WTC11 (cell line): ENCODE results near the gene CPNE8. TPM values are rescaled to one million over a fixed set of nuclear protein-coding genes. Genes with fewer than 3 reads are reported as not detected.

Experiments used
- ATAC-seq: fragments of 200-7000 bp; cut with Tn5 transposase; 2 replicates; pipeline ENCODE4 v1.10.0; 2021; ENCODE audit warnings: mild to moderate bottlenecking, moderate library complexity
- CTCF ChIA-PET: fragments of 300-600 bp; sonication (Branson Sonifier 250); formaldehyde crosslinking; loops from one replicate; lab custom pipeline; 2021; ENCODE audit warnings: antibody characterized with exemption; lab: Charles Lee
- POLR2A ChIA-PET: fragments of 350-600 bp; sonication (Branson Sonifier 250); formaldehyde crosslinking; loops from one replicate; lab custom pipeline; 2021; ENCODE audit warnings: antibody characterized with exemption; lab: Charles Lee
- DNase-seq: peaks from one replicate; pipeline ENCODE4 v3.0.0; 2021; ENCODE audit warnings: low spot score
- H3K27ac Mint-ChIP-seq: 2 replicates; pipeline ENCODE4 v1.8.0; 2021; ENCODE audit warnings: mixed read lengths
- H3K27me3 Mint-ChIP-seq: 2 replicates; pipeline ENCODE4 v1.8.0; 2021; ENCODE audit warnings: low read depth, mild to moderate bottlenecking, moderate library complexity, mixed read lengths
- H3K36me3 Mint-ChIP-seq: 2 replicates; pipeline ENCODE4 v1.8.0; 2021; ENCODE audit warnings: mixed read lengths
- H3K4me1 Mint-ChIP-seq: 2 replicates; pipeline ENCODE4 v1.8.0; 2022; ENCODE audit warnings: mixed read lengths
- H3K4me3 Mint-ChIP-seq: 2 replicates; pipeline ENCODE4 v1.8.0; 2021; ENCODE audit warnings: mild to moderate bottlenecking, moderate library complexity, mixed read lengths
- H3K9me3 Mint-ChIP-seq: 2 replicates; pipeline ENCODE4 v1.8.0; 2021; ENCODE audit warnings: mixed read lengths
- ETV6 ChIP-seq: sonication (generic); formaldehyde crosslinking; IDR thresholded peaks from 2 replicates; pipeline ENCODE4 v1.8.1; 2022; ENCODE audit warnings: mild to moderate bottlenecking, missing genetic modification reagents
- FOXJ3 ChIP-seq: sonication (generic); formaldehyde crosslinking; IDR thresholded peaks from 2 replicates; pipeline ENCODE4 v1.9.0; 2021; ENCODE audit warnings: missing genetic modification reagents, mild to moderate bottlenecking, borderline replicate concordance
- FOXK1 ChIP-seq: sonication (generic); formaldehyde crosslinking; IDR thresholded peaks from 2 replicates; pipeline ENCODE4 v1.8.0; 2022; ENCODE audit warnings: mild to moderate bottlenecking, moderate library complexity, missing genetic modification reagents
- TCF7 ChIP-seq: sonication (generic); formaldehyde crosslinking; IDR thresholded peaks from 2 replicates; pipeline ENCODE4 v1.8.0; 2022; ENCODE audit warnings: mild to moderate bottlenecking, low read depth, missing genetic modification reagents, moderate library complexity
- ZNF416 ChIP-seq: fragments of 250-450 bp; sonication (Bioruptor Pico); IDR thresholded peaks from 2 replicates; pipeline ENCODE4 v1.9.0; 2021; ENCODE audit warnings: mild to moderate bottlenecking, inconsistent platforms
- total RNA-seq: library from RNA; stranded (reverse); gene quantifications from 3 replicates; pipeline ENCODE4 v1.2.3, GENCODE V29; 2021
- TF ChIP-seq, protein P1 (sequence below): sonication (generic); formaldehyde crosslinking; IDR thresholded peaks from 2 replicates; pipeline ENCODE4 v1.8.1; 2023; ENCODE audit warnings: mild to moderate bottlenecking, missing genetic modification reagents, moderate library complexity
- TF ChIP-seq, protein P2 (sequence below): sonication (generic); formaldehyde crosslinking; IDR thresholded peaks from 2 replicates; pipeline ENCODE4 v1.8.1; 2023; ENCODE audit warnings: mild to moderate bottlenecking, missing genetic modification reagents
- TF ChIP-seq, protein P3 (sequence below): fragments of 250-450 bp; sonication (Bioruptor Pico); IDR thresholded peaks from 2 replicates; pipeline ENCODE4 v2.1.2; 2022; ENCODE audit warnings: mild to moderate bottlenecking, moderate library complexity
- TF ChIP-seq, protein P4 (sequence below): sonication (generic); formaldehyde crosslinking; IDR thresholded peaks from 2 replicates; pipeline ENCODE4 v1.8.1; 2022; ENCODE audit warnings: low read depth, mild to moderate bottlenecking, moderate library complexity, missing genetic modification reagents, borderline replicate concordance
- TF ChIP-seq, protein P5 (sequence below): fragments of 250-450 bp; sonication (Bioruptor Pico); IDR thresholded peaks from 2 replicates; pipeline ENCODE4 v1.9.0; 2021; ENCODE audit warnings: mild to moderate bottlenecking, borderline replicate concordance
- TF ChIP-seq, protein P6 (sequence below): fragments of 200-600 bp; IDR thresholded peaks from 2 replicates; pipeline ENCODE4 v1.8.0; 2022; ENCODE audit warnings: antibody characterized with exemption
- TF ChIP-seq, protein P7 (sequence below): sonication (generic); formaldehyde crosslinking; IDR thresholded peaks from 2 replicates; pipeline ENCODE4 v1.8.0; 2022; ENCODE audit warnings: mild to moderate bottlenecking, missing genetic modification reagents

CPNE8 gene
- total RNA-seq, 1 experiment from 2014 or later = 8.3 TPM

DNA sequence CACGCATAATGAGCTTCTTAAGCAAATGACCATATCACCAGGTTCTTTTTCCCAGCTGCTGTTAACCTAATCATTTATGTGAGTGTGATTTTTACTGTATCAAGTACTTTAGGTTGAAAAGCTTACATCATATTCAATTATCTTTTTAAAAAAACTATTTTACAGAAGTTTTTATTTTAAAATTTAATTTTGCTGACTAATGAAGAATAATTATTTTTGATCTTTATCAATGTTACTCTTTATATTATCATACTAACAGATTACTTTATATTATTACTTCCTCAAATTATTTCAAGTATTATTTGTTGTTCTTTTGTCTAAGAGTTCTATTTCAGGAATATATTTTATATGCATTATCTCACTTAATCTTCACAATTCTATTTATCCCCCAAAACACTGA, 236.3 kb downstream of the CPNE8 start:
- no peaks in the 10 kb centered on the region for H3K9me3 Mint-ChIP-seq
- ATAC-seq = no peak
- POLR2A ChIA-PET = no interaction called here
- CTCF ChIA-PET = interaction anchor here (0.8 to 1.0 kb wide), 2 partner anchors 237 to 238 kb away, joined by 3 read pairs; no protein-coding TSS in a partner anchor
- H3K36me3 Mint-ChIP-seq = peaks cover 2% of the 10 kb centered on the region; the same call in 1 of the 2 replicates
- no peak overlapping the region for H3K4me3 Mint-ChIP-seq
- TF ChIP-seq ZNF416 (CRISPR knock-in tag) (no peak), FOXJ3 (CRISPR knock-in tag) (no peak)
- TF ChIP-seq, protein P1, sequence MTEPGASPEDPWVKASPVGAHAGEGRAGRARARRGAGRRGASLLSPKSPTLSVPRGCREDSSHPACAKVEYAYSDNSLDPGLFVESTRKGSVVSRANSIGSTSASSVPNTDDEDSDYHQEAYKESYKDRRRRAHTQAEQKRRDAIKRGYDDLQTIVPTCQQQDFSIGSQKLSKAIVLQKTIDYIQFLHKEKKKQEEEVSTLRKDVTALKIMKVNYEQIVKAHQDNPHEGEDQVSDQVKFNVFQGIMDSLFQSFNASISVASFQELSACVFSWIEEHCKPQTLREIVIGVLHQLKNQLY (CRISPR knock-in tag) = no peak
- TF ChIP-seq, protein P2, sequence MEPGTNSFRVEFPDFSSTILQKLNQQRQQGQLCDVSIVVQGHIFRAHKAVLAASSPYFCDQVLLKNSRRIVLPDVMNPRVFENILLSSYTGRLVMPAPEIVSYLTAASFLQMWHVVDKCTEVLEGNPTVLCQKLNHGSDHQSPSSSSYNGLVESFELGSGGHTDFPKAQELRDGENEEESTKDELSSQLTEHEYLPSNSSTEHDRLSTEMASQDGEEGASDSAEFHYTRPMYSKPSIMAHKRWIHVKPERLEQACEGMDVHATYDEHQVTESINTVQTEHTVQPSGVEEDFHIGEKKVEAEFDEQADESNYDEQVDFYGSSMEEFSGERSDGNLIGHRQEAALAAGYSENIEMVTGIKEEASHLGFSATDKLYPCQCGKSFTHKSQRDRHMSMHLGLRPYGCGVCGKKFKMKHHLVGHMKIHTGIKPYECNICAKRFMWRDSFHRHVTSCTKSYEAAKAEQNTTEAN (CRISPR knock-in tag) = no peak
- TF ChIP-seq, protein P3, sequence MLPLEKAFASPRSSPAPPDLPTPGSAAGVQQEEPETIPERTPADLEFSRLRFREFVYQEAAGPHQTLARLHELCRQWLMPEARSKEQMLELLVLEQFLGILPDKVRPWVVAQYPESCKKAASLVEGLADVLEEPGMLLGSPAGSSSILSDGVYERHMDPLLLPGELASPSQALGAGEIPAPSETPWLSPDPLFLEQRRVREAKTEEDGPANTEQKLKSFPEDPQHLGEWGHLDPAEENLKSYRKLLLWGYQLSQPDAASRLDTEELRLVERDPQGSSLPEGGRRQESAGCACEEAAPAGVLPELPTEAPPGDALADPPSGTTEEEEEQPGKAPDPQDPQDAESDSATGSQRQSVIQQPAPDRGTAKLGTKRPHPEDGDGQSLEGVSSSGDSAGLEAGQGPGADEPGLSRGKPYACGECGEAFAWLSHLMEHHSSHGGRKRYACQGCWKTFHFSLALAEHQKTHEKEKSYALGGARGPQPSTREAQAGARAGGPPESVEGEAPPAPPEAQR (CRISPR knock-in tag) = no peak
- H3K27me3 Mint-ChIP-seq = no peaks in the 10 kb centered on the region
- no peaks in the 10 kb centered on the region for H3K4me1 Mint-ChIP-seq
- H3K27ac Mint-ChIP-seq = no peak overlapping the region
- no peak for DNase-seq

DNA sequence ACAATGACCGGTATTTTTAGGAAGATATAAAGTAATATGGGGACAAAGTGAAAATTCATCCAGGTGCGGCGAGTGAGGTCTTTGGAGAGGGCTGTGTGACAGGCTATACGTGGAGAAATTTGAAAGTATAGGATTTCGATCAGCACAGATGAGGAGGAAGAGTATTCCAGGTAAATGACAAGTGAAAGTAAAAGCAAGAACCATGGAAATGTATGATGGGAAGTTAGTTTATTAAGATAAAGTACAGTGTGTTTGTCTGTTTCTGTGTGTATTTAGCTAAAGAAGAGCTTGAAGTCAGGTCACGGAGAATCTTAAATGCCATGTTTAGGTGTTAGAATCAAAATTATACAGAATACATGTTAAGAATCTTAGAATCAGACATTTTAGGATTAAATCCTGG, 239.0 kb downstream of the CPNE8 start:
- CTCF ChIA-PET = no interaction called here
- POLR2A ChIA-PET = no interaction called here

DNA sequence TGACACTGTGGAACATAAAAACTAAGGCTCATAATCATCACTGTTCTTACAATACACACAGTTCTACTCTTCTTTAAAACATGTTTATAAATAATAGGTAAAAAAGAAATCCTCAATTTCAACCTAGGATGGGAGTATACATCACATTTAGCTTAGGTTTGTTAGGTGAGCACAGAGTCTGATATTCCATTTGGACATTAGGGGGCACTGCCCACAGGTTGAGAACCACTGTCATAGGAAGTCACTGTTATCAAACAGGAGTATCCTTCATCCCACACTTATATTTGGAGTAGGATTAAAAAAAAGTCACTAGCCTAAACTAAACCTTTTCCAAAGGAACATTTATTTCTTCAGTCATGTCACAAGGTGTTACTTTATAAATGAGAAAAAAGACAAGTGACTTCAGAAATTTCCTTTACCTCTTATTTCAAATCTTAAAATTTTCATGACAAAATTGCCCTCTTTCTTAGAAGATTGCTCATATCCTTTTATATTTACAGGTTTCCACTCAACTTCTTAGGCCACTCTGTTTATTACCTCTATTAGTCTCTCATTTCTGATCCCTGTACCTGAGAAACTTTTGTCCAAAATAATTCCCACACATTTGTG, 240.6 kb downstream of the CPNE8 start:
- TF ChIP-seq, protein P4, sequence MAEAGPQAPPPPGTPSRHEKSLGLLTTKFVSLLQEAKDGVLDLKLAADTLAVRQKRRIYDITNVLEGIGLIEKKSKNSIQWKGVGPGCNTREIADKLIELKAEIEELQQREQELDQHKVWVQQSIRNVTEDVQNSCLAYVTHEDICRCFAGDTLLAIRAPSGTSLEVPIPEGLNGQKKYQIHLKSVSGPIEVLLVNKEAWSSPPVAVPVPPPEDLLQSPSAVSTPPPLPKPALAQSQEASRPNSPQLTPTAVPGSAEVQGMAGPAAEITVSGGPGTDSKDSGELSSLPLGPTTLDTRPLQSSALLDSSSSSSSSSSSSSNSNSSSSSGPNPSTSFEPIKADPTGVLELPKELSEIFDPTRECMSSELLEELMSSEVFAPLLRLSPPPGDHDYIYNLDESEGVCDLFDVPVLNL (CRISPR knock-in tag) = no peak
- TF ChIP-seq FOXK1 = no peak
- Mint-ChIP-seq H3K9me3 (peaks cover 12% of the 10 kb centered on the region), H3K36me3 (peaks cover 20% of the 10 kb centered on the region), H3K27ac (no peak overlapping the region), H3K4me3 (no peak overlapping the region), H3K4me1 (no peaks in the 10 kb centered on the region), H3K27me3 (no peaks in the 10 kb centered on the region)
- ChIA-PET POLR2A (no interaction called here), CTCF (interaction anchor here (0.6 to 1.9 kb wide), 18 partner anchors 8 to 608 kb away, joined by 3 to 16 read pairs (median 3); partner anchors contain the start of gene CPNE8)
- ATAC-seq = peak; percentile 91
- DNase-seq = peak; percentile 23

More for the DNA sequence above, 239.0 kb downstream of the CPNE8 start:
- Mint-ChIP-seq H3K9me3 (peaks cover 8% of the 10 kb centered on the region), H3K27ac (no peak overlapping the region), H3K4me1 (no peaks in the 10 kb centered on the region), H3K27me3 (no peaks in the 10 kb centered on the region), H3K36me3 (peaks cover 7% of the 10 kb centered on the region)
- DNase-seq (no peak), ATAC-seq (no peak)
- no peak for TF ChIP-seq ETV6 (CRISPR knock-in tag)
- TF ChIP-seq, all 79 proteins: peak for 0
- no peak overlapping the region for H3K4me3 Mint-ChIP-seq

DNA sequence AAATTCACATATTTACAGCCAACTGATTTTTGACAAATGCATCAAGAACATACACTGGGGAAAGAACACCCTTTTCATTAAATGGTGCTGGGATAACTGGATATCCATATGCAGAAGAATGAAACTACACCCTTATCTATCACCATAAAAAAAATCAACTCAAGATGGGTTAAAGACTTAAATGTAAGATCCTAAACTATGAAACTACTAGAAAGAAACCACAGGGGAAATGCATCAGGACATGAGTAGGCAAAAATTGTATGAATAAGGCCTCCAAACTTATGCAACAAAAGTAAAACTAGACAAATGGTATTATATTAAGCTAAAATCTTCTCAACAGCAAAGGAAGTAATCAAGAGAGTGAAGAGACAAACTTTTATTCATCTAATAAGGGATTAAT, 242.6 kb downstream of the CPNE8 start:
- DNase-seq (no peak), ATAC-seq (no peak)
- ChIA-PET CTCF (no interaction called here), POLR2A (no interaction called here)
- no peak overlapping the region for H3K27ac Mint-ChIP-seq
- no peak overlapping the region for H3K4me3 Mint-ChIP-seq
- H3K4me1 Mint-ChIP-seq = no peaks in the 10 kb centered on the region
- no peaks in the 10 kb centered on the region for H3K27me3 Mint-ChIP-seq
- peaks cover 27% of the 10 kb centered on the region for H3K9me3 Mint-ChIP-seq
- peaks cover 25% of the 10 kb centered on the region for H3K36me3 Mint-ChIP-seq
- TF ChIP-seq, protein P5, sequence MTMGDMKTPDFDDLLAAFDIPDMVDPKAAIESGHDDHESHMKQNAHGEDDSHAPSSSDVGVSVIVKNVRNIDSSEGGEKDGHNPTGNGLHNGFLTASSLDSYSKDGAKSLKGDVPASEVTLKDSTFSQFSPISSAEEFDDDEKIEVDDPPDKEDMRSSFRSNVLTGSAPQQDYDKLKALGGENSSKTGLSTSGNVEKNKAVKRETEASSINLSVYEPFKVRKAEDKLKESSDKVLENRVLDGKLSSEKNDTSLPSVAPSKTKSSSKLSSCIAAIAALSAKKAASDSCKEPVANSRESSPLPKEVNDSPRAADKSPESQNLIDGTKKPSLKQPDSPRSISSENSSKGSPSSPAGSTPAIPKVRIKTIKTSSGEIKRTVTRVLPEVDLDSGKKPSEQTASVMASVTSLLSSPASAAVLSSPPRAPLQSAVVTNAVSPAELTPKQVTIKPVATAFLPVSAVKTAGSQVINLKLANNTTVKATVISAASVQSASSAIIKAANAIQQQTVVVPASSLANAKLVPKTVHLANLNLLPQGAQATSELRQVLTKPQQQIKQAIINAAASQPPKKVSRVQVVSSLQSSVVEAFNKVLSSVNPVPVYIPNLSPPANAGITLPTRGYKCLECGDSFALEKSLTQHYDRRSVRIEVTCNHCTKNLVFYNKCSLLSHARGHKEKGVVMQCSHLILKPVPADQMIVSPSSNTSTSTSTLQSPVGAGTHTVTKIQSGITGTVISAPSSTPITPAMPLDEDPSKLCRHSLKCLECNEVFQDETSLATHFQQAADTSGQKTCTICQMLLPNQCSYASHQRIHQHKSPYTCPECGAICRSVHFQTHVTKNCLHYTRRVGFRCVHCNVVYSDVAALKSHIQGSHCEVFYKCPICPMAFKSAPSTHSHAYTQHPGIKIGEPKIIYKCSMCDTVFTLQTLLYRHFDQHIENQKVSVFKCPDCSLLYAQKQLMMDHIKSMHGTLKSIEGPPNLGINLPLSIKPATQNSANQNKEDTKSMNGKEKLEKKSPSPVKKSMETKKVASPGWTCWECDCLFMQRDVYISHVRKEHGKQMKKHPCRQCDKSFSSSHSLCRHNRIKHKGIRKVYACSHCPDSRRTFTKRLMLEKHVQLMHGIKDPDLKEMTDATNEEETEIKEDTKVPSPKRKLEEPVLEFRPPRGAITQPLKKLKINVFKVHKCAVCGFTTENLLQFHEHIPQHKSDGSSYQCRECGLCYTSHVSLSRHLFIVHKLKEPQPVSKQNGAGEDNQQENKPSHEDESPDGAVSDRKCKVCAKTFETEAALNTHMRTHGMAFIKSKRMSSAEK (CRISPR knock-in tag) = no peak
- no peak for TF ChIP-seq TCF7 (CRISPR knock-in tag)
- TF ChIP-seq, protein P6, sequence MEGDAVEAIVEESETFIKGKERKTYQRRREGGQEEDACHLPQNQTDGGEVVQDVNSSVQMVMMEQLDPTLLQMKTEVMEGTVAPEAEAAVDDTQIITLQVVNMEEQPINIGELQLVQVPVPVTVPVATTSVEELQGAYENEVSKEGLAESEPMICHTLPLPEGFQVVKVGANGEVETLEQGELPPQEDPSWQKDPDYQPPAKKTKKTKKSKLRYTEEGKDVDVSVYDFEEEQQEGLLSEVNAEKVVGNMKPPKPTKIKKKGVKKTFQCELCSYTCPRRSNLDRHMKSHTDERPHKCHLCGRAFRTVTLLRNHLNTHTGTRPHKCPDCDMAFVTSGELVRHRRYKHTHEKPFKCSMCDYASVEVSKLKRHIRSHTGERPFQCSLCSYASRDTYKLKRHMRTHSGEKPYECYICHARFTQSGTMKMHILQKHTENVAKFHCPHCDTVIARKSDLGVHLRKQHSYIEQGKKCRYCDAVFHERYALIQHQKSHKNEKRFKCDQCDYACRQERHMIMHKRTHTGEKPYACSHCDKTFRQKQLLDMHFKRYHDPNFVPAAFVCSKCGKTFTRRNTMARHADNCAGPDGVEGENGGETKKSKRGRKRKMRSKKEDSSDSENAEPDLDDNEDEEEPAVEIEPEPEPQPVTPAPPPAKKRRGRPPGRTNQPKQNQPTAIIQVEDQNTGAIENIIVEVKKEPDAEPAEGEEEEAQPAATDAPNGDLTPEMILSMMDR = no peak
- TF ChIP-seq, protein P2 (CRISPR knock-in tag) = no peak
- TF ChIP-seq, protein P7, sequence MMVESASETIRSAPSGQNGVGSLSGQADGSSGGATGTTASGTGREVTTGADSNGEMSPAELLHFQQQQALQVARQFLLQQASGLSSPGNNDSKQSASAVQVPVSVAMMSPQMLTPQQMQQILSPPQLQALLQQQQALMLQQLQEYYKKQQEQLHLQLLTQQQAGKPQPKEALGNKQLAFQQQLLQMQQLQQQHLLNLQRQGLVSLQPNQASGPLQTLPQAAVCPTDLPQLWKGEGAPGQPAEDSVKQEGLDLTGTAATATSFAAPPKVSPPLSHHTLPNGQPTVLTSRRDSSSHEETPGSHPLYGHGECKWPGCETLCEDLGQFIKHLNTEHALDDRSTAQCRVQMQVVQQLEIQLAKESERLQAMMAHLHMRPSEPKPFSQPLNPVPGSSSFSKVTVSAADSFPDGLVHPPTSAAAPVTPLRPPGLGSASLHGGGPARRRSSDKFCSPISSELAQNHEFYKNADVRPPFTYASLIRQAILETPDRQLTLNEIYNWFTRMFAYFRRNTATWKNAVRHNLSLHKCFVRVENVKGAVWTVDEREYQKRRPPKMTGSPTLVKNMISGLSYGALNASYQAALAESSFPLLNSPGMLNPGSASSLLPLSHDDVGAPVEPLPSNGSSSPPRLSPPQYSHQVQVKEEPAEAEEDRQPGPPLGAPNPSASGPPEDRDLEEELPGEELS (CRISPR knock-in tag) = no peak
